GM21360 (cell line): ENCODE measurements around the gene ZZZ3.
A peak's percentile ranks its signal among the peaks of the same experiment; 100 is the strongest.
"Not testable (repeated sequence)": the region's sequence is repeated elsewhere in the genome, so short reads cannot be mapped to it uniquely, and the experiment has no call there.

Experiments
- ATAC-seq: cut with Tn5 transposase; IDR thresholded peaks from one replicate; pipeline ENCODE4 v1.9.1; 2021; ENCODE audit warnings: mild to moderate bottlenecking, moderate library complexity; ENCODE audit not compliant: unreplicated experiment

Gene ZZZ3

GRCh38 chr1:77682460-77683159 is at the start of gene ZZZ3:
Gene ZZZ3, minus strand, starts transcription at chr1:77682658. Its CDS starts 49,304 bp downstream, at chr1:77633354.
- ATAC-seq, result peak; percentile 72

- no peak for ATAC-seq
Measured at GRCh38 chr1:77732090-77732489, 49.6 kb upstream of the ZZZ3 start.

GRCh38 chr1:77725706-77726105 is 43.2 kb upstream of the ZZZ3 start:
- ATAC-seq, result no peak

GRCh38 chr1:77718181-77718580 is 35.7 kb upstream of the ZZZ3 start:
- ATAC-seq, result no peak

- ATAC-seq, result no peak
Measured at GRCh38 chr1:77716065-77716464, 33.6 kb upstream of the ZZZ3 start.

GRCh38 chr1:77709727-77710126 is 27.3 kb upstream of the ZZZ3 start:
- ATAC-seq, result no peak

GRCh38 chr1:77706321-77706720 is 23.9 kb upstream of the ZZZ3 start:
- no peak for ATAC-seq

- no peak for ATAC-seq
Measured at GRCh38 chr1:77704736-77705135, 22.3 kb upstream of the ZZZ3 start.

GRCh38 chr1:77699673-77700072 is 17.2 kb upstream of the ZZZ3 start:
- not testable (repeated sequence) for ATAC-seq

- no peak for ATAC-seq
Measured at GRCh38 chr1:77697441-77697840, 15.0 kb upstream of the ZZZ3 start.

GRCh38 chr1:77688939-77689338 is 6.5 kb upstream of the ZZZ3 start:
- ATAC-seq, result peak; percentile 40

GRCh38 chr1:77687519-77687906 is 5.1 kb upstream of the ZZZ3 start:
- no peak for ATAC-seq

GRCh38 chr1:77686796-77687518 is 4.5 kb upstream of the ZZZ3 start:
- no peak for ATAC-seq

GRCh38 chr1:77683160-77684148 is 996 bp upstream of the ZZZ3 start:
- peak; percentile 69 for ATAC-seq

GRCh38 chr1:77680173-77680572 is 2.3 kb downstream of the ZZZ3 start:
- no peak for ATAC-seq

- no peak for ATAC-seq
Measured at GRCh38 chr1:77678660-77679610, 3.5 kb downstream of the ZZZ3 start.

- ATAC-seq, result not testable (repeated sequence)
Measured at GRCh38 chr1:77674807-77675206, 7.7 kb downstream of the ZZZ3 start.

- no peak for ATAC-seq
Measured at GRCh38 chr1:77673716-77674355, 8.6 kb downstream of the ZZZ3 start.

GRCh38 chr1:77673030-77673429 is 9.4 kb downstream of the ZZZ3 start:
- no peak for ATAC-seq

GRCh38 chr1:77672374-77672773 is 10.1 kb downstream of the ZZZ3 start:
- ATAC-seq, result no peak
